Measurements from ENCODE around the gene CAMK2N2.

The CAMK2N2 gene

GRCh38 chr3:184240384-184241140 lies 20.8 kb downstream of the CAMK2N2 start:
- DNase-seq (ENCODE audit: low spot score) = no peak

DNA sequence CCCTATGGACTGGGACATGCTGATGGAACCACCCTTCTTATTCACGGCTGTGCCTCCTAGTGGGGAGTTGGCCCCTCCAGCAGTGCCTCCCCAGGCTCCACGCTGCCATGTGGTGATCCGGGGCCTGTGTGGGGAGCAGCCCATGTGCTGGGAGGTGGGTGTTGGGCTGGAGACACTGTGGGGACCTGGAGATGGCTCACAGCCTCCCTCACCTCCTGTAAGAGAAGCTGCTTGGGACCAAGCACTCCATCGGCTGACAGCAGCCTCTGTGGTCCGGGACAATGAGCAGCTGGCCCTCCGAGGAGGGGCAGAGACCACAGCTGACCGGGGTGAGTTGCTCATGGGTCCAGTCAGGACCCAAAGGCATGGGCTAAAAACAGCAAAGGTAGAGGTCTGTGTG lies 21.6 kb downstream of the CAMK2N2 start:
- DNase-seq (ENCODE audit: low spot score) = no peak

DNA sequence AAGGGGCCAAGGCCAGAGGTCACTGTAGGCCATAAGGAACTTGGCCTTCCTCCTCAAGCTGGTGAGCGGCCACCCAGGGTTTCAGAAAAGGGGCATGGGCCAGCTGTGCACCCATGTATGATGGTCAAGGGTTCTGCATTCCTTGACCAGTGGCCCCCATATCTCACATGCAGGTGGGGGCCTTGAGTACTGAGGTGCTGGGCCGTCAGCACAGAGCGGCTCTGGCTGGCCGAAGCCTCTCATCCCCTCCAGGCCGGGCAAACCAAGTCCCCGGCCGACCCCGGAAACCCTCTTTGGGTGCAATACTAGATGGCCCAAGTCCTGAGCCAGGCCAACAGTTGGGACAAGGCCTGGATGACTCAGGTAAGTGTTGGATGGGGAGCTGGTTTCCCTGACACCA lies 22.1 kb downstream of the CAMK2N2 start:
- DNase-seq (ENCODE audit: low spot score) = no peak

DNA sequence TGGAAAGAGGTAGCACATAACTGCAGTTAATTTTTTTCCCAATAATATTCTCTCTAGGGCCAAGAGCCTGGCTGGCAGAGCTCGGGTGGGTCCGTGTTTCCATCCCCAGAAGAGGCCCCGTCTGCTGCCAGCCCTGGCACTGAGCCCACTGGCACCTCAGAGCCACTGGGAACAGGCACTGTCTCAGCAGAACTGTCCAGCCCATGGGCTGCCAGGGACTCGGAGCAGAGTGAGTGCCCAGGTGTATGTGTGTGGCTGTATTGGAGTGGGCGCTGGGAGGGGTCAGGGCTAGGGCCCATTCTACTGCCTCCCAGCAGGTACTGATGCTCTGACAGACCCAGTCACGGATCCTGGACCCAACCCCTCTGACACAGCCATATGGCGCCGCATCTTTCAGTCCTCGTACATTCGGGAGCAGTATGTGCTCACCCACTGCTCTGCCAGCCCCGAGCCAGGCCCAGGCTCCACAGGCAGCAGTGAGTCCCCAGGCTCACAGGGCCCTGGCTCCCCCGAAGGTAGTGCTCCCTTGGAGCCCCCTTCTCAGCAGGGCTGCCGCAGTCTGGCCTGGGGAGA lies 23.0 kb downstream of the CAMK2N2 start:
- DNase-seq (ENCODE audit: low spot score) = no peak

DNA sequence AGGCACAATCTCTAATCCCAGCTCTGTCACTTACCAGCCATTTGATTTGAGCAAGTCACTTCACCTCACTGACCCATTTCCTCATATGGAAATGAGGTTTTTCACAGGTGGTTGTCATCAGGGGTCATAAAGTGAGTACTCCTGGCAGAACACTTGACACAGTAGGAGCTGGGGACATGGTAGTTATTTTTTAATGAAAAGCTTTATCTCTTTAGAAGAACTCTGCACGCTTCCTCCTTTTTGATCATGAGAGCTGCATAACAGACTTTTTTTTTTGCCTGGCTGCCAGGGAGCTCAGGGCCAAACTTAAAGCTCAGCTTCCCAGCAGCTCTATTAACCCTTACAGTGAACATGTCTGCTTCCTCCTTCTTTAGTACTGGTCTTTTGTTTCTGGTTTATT lies 23.5 kb downstream of the CAMK2N2 start:
- DNase-seq (ENCODE audit: low spot score) = no peak

GRCh38 chr3:184237211-184237610 lies 24.1 kb downstream of the CAMK2N2 start:
- no peak for DNase-seq (ENCODE audit: low spot score)

GRCh38 chr3:184236636-184237035 lies 24.7 kb downstream of the CAMK2N2 start:
- no peak for DNase-seq (ENCODE audit: low spot score)

GRCh38 chr3:184236033-184236410 lies 25.3 kb downstream of the CAMK2N2 start:
- DNase-seq (ENCODE audit: low spot score) = no peak

GRCh38 chr3:184235381-184236032 lies 25.8 kb downstream of the CAMK2N2 start:
- no peak for DNase-seq (ENCODE audit: low spot score)

GRCh38 chr3:184234671-184235380 lies 26.5 kb downstream of the CAMK2N2 start:
- no peak for DNase-seq (ENCODE audit: low spot score)

DNA sequence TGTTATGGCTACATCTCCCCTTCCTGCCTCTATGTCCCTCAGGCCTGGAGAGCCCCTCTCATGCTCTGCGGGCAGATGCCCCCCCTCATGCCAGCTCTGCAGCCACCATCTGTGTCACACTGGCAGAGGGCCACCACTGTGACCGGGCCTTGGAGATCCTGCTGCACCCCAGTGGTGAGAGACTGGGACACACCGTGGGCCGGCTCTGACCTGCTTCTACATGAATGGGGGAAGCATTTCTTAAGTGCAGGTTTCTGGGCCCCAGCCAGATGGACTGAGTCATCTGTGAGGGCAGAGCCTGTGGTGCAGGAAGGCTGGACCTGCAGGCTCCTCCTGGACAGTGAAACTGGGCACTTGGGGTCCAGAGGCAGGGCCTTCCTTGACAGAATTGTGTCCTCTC lies 27.1 kb downstream of the CAMK2N2 start:
- no peak for DNase-seq (ENCODE audit: low spot score)

DNA sequence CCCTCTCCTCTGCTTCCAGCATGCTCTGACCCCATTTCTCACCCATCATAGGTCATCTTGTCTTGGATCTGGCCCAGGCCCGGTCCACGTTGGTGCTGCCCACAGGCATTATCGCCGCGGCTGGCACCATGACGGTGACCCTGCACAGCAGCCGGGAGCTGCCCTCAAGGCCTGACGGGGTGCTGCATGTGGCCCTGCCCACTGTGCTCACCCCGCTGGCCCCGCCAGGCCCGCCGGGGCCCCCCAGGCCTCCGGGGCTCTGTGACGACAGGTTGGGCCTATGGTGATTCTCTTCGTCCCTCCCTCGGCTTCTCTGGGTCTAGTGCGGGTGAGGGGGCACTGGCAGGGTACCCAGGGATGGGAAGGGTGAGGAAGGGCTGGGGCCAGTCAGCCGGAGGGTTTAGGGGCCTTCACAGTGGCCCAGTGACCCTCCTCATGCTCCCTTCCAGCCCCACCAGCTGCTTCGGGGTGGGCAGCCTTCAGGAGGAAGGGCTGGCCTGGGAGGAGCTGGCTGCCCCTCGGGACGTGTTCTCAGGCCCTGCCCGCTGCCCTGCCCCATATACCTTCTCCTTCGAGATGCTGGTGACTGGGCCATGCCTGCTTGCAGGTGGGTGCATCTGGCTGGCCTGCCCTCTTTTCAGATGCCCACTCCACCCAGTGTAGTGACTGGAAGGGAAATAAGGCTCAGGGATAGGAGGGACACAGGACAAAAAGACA lies 28.1 kb downstream of the CAMK2N2 start:
- DNase-seq (ENCODE audit: low spot score) = no peak

DNA sequence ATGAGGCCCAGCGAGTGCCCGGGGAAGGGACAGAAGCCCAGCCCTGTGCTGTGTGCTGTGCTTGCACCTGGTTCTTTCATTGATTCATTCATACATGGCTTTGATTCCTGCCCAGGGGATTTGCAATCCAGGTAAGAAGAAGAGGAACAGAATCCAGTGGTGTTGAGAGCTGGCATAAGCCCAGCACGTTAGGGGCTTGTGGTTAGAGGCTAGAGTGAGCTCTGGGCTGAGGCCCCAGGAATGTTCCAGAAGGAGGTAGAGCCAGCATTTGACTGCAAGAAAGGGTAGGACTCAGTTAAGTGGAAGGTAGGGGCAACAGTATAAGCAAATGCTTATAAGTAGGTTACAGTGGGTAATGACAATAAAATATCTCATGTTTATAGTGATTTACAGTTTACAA lies 29.7 kb downstream of the CAMK2N2 start:
- no peak for DNase-seq (ENCODE audit: low spot score)

DNA sequence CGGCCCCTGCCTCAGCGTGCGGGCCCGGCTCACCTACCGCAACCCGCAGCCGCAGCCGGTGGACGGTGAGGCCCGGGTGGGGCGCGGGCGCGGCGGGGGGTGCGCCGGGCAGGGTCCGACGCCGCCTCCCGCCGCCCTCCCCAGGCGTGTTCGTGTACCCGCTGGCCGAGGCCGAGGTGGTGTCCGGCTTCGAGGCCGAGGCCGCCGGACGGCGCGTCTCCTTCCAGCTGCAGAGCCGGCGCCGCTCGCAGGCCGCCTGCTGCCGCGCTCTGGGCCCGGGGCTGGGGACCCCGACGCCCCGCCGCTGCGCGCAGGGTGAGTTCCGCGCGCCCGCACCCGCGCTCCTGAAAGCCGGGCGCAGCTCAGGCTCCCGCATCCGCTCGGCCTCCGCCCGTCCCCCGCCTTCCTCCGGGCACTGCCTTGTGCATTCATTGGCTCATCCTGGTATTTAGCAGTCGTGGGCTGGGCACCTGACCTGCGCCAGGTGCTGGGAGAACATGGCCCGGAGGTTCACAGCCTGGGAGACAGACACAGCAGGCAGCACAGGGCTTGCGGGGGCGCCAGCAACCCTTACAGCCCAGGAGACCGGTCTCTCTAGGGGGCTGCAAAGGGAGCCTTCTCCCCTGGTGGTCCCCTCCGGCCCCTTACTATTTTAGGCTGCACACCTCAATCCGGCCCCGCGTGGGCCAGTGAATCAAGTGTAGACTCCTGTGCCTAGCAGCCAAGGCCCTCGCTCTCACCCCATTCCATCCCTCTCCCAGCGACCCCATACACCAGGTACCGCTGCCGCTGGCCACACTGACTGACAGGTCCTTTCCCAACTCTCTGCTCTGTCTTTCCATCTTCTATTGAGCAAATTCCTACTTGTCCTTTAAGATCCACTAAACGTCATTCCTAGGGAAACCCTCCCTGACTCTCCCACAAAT lies 30.5 kb downstream of the CAMK2N2 start:
- no peak for DNase-seq (ENCODE audit: low spot score)

GRCh38 chr3:184230081-184230602 lies 31.2 kb downstream of the CAMK2N2 start:
- no peak for DNase-seq (ENCODE audit: low spot score)

DNA sequence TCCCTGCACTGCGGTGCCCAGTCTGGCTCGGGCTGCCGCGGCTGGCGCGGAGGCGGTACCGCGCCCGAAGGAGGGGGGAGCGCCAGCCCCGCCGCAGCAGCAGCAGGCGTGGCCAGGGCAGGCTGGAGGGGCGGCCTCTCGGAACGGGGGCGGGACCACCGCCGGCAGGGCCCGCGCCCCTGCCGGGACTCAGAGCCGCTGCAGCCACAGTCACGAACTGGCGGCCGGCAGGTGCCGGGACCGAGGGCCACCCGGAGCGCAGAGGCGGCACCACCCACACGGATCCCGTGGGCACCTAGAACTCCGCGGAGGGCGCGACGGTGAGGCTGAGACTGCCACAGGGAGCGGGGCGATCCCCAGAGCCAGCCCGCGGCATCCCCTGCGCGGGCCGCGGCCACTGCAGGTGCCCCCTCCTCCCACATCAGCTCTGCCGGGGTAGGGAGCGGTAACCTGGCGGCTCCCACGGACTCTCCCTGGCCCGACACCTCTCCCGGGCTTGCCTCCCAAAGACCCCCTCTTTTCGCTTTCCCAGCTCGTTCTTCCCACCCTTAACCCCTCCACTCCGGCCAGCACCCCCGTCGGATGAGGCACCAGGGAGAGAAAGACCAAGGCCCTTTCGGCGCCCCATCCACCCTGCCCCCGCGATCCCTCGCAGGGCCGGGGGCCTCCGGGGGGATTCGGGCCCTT lies 31.8 kb downstream of the CAMK2N2 start, which contains the start of gene VWA5B2:
Gene VWA5B2 (plus strand): TSS at position 192 of the 687 bp plus-strand sequence. CDS start 944 bp downstream, outside the sequence.
- DNase-seq (ENCODE audit: low spot score) = peak; percentile 39

GRCh38 chr3:184228376-184229137 lies 32.8 kb downstream of the CAMK2N2 start:
- no peak for DNase-seq (ENCODE audit: low spot score)

GRCh38 chr3:184227481-184227935 lies 33.8 kb downstream of the CAMK2N2 start:
- peak; percentile 58 for DNase-seq (ENCODE audit: low spot score)

DNA sequence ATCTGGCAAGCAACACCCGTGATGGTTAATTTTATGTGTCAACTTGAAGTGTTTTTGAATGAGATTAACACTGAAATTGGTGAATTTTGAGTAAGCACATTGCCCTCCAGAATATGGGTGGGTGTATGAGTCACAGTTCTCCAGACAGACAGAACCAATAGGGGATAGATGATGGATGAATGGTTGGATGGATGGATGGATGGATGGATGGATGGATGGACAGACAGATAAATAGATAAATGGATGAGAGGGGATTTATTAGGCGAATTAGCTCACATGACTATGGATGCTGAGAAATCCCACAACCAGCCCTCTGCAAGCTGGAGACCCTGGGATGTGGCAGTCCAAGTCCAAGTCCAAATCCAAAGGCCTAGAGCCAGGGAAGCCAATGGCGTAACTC lies 37.4 kb downstream of the CAMK2N2 start:
- no peak for DNase-seq (ENCODE audit: low spot score)
